HEK293T (cell line): ENCODE results near the gene VENTX.

Experiments
- ARNT ChIP-seq: fragments of 450-650 bp; IDR thresholded peaks from 2 replicates; pipeline ENCODE4 v1.6.1; 2017; ENCODE audit warnings: mild to moderate bottlenecking
- BHLHE40 ChIP-seq: fragments of 450-650 bp; IDR thresholded peaks from 2 replicates; pipeline ENCODE4 v1.6.1; 2016; ENCODE audit warnings: mild to moderate bottlenecking, moderate library complexity, borderline replicate concordance
- ELF4 ChIP-seq: fragments of 450-650 bp; IDR thresholded peaks from 2 replicates; pipeline ENCODE4 v1.6.1; 2017; ENCODE audit warnings: antibody characterized with exemption
- FOXA1 ChIP-seq: fragments of 450-650 bp; IDR thresholded peaks from 2 replicates; pipeline ENCODE4 v1.6.1; 2016; ENCODE audit warnings: mild to moderate bottlenecking
- FOXK2 ChIP-seq: fragments of 450-650 bp; IDR thresholded peaks from 2 replicates; pipeline ENCODE4 v1.6.1; 2016; ENCODE audit warnings: mild to moderate bottlenecking
- FOXM1 ChIP-seq: fragments of 450-650 bp; IDR thresholded peaks from 2 replicates; pipeline ENCODE4 v1.6.1; 2017; ENCODE audit warnings: mild to moderate bottlenecking, borderline replicate concordance
- L3MBTL2 ChIP-seq: fragments of 450-650 bp; conservative IDR thresholded peaks from 2 replicates; pipeline ENCODE4 v1.6.1; 2016; ENCODE audit warnings: mild to moderate bottlenecking
- LEF1 ChIP-seq: fragments of 450-650 bp; IDR thresholded peaks from 2 replicates; pipeline ENCODE4 v1.6.1; 2017; ENCODE audit warnings: mild to moderate bottlenecking, borderline replicate concordance
- NFRKB ChIP-seq: fragments of 450-650 bp; IDR thresholded peaks from 2 replicates; pipeline ENCODE4 v1.6.1; 2016; ENCODE audit warnings: mild to moderate bottlenecking, moderate library complexity
- SP1 ChIP-seq: fragments of 450-650 bp; IDR thresholded peaks from 2 replicates; pipeline ENCODE4 v1.6.1; 2017
- SUZ12 ChIP-seq: fragments of 450-650 bp; IDR thresholded peaks from 2 replicates; pipeline ENCODE4 v1.6.1; 2016; ENCODE audit warnings: mild to moderate bottlenecking
- TARDBP ChIP-seq: fragments of 450-650 bp; IDR thresholded peaks from 2 replicates; pipeline ENCODE4 v1.6.1; 2016
- TF ChIP-seq, protein P1 (sequence below): fragments of 450-650 bp; IDR thresholded peaks from 2 replicates; pipeline ENCODE4 v1.6.1; 2016

DNA sequence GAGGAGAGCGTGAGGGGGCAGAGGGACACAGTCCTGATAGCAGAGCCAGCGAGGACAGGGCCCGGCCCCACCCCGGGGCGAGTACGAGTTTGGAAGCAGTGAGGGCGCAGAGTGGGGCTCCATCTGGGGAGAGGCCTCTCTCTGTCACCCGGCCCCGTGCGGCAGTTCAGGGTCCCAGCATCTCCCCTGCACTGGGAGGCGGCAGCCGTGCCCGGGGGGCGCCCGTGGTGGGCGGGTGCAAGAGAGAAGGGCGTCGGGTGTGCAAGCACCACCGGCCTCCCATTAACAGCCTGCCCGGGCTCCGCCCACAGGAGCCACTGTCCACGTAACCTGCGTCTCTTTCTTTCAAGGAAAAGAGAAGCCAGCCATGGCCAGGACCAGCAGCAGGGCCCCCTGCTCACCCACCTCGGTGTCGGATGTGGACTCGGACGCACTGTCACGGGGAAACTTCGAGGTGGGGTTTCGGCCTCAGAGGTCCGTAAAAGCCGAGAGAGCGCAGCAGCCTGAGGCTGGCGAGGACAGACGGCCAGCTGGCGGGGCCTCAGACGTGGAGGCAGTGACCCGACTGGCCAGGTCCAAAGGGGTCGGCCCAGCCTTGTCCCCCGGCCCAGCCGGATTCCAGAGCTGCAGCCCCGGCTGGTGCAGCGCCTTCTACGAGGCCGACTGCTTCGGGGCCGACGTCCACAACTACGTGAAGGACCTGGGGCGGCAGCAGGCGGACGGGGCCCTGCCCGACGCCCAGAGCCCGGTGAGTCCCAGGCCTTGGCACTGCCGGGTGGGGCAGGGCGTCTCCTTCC is 36.3 kb upstream of the VENTX start:
- no peak for TF ChIP-seq BHLHE40
- no peak for TF ChIP-seq TARDBP
- TF ChIP-seq FOXA1, result no peak
- TF ChIP-seq FOXK2, result no peak
- no peak for TF ChIP-seq NFRKB
- no peak for TF ChIP-seq ARNT
- no peak for TF ChIP-seq SUZ12
- TF ChIP-seq SP1, result no peak
- no peak for TF ChIP-seq LEF1
- no peak for TF ChIP-seq ELF4
- no peak for TF ChIP-seq FOXM1
- TF ChIP-seq, protein P1, sequence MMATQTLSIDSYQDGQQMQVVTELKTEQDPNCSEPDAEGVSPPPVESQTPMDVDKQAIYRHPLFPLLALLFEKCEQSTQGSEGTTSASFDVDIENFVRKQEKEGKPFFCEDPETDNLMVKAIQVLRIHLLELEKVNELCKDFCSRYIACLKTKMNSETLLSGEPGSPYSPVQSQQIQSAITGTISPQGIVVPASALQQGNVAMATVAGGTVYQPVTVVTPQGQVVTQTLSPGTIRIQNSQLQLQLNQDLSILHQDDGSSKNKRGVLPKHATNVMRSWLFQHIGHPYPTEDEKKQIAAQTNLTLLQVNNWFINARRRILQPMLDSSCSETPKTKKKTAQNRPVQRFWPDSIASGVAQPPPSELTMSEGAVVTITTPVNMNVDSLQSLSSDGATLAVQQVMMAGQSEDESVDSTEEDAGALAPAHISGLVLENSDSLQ, result no peak
- no peak for TF ChIP-seq L3MBTL2
